SJCRH30 (cell line): ENCODE data around the gene CFHR2. TPM values are rescaled to one million over a fixed set of nuclear protein-coding genes. Genes with fewer than 3 reads are reported as not detected.
"Not testable (repeated sequence)": the region's sequence is repeated elsewhere in the genome, so short reads cannot be mapped to it uniquely, and the experiment has no call there.

Source experiments
- DNase-seq, 2 experiments: peaks; one replicate each; pipeline ENCODE4 v3.0.0-alpha.2; 2015 to 2020
- H3K27ac ChIP-seq: fragments of 250-450 bp; sonication (Bioruptor Pico); 2 replicates; pipeline ENCODE4 v1.5.1; 2020; ENCODE audit warnings: mild to moderate bottlenecking, moderate library complexity
- H3K27me3 ChIP-seq: fragments of 250-450 bp; sonication (Bioruptor Pico); 2 replicates; pipeline ENCODE4 v1.5.1; 2020; ENCODE audit warnings: mild to moderate bottlenecking, moderate library complexity
- H3K36me3 ChIP-seq: fragments of 250-450 bp; sonication (Bioruptor Pico); 2 replicates; pipeline ENCODE4 v1.5.1; 2020; ENCODE audit warnings: mild to moderate bottlenecking, moderate library complexity
- H3K4me1 ChIP-seq: fragments of 250-450 bp; sonication (Bioruptor Pico); 2 replicates; pipeline ENCODE4 v1.5.1; 2020; ENCODE audit warnings: mild to moderate bottlenecking, moderate library complexity
- H3K4me3 ChIP-seq: fragments of 250-450 bp; sonication (Bioruptor Pico); 2 replicates; pipeline ENCODE4 v1.5.1; 2020; ENCODE audit warnings: mild to moderate bottlenecking, moderate library complexity
- H3K9me3 ChIP-seq: fragments of 250-450 bp; sonication (Bioruptor Pico); replicated peaks from 2 replicates; pipeline ENCODE4 v1.5.1; 2020; ENCODE audit warnings: mild to moderate bottlenecking, moderate library complexity
- total RNA-seq: library from RNA; depleted of rRNA; stranded (reverse); fragments of >200 nt; shearing (Covaris generic); gene quantifications from 2 replicates; pipeline ENCODE4 v1.2.3, GENCODE V29; 2014; rRNA removed

CFHR2 gene
- total RNA-seq, 1 experiment from 2014 or later, result not detected

DNA sequence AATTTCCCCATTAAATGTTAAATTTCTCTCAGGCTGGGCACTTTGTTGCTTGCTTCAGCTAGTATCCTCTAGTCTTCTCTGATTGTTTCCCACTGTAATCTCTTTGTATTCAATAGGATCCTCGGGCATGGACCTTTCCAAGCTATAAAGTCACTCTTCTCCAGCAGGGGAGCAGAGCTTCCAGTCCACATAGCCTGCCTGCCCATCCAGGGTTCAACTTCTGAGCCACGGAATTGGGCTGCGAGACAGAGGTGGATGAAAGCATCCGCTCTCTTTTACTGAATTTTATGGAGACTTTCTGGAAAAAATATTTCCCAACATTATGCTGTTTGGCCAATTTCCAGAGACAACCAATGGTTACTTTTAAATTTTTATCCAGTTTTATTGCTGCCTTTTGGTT lies 32.7 kb downstream of the CFHR2 start:
- H3K27ac ChIP-seq, result no peak overlapping the region
- H3K9me3 ChIP-seq, result no peaks in the 10 kb centered on the region
- H3K36me3 ChIP-seq, result no peaks in the 10 kb centered on the region
- no peaks in the 10 kb centered on the region for H3K27me3 ChIP-seq
- H3K4me3 ChIP-seq, result no peak overlapping the region
- DNase-seq, result no peak
- no peaks in the 10 kb centered on the region for H3K4me1 ChIP-seq

DNA sequence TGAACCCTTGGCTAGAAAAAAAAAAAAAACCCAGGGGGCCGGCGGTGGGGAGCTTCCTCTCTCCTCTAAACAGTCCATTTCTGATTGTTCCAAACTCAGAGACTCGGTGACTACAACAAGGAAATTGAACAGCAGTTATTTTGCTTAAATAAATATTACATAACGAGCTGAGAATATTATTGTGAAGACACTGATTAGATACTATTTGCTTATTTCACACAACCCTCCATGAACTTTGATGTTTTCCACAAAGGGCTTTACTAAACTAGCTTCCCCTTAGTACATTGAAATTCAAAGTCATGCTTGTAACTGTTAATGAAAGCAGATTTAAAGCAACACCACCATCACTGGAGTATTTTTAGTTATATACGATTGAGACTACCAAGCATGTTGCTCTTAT lies 33.7 kb downstream of the CFHR2 start, which contains the start of gene CFHR5:
Gene CFHR5 (plus strand): TSS at position 279 of the 400 bp plus-strand sequence. CDS start 109 bp downstream, at position 388.
- Histone ChIP-seq H3K4me1 (no peaks in the 10 kb centered on the region), H3K4me3 (no peak within 1 kb of the TSS), H3K27me3 (no peaks in the 10 kb centered on the region), H3K36me3 (no peaks in the 10 kb centered on the region), H3K9me3 (no peaks in the 10 kb centered on the region), H3K27ac (no peak within 1 kb of the TSS)
- no peak for DNase-seq

DNA sequence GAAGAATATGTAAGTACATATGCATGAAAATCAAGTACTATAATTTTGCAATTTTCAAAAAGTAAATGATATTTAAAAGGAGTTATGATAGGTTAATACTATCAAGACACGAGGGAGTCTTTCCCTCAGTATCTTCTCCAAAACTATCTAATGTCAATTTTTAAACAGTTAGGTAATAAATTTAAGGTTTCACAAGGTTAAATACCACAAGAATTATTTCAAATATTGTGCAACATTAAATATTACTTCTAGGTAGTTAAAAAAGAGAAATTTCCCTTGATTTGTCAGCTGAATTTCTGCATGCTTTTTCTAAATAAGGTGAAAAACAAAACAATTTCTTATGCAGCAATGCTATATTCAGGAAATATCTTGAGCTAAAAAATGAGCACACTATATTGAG lies 37.3 kb downstream of the CFHR2 start:
- H3K27me3 ChIP-seq, result no peaks in the 10 kb centered on the region

DNA sequence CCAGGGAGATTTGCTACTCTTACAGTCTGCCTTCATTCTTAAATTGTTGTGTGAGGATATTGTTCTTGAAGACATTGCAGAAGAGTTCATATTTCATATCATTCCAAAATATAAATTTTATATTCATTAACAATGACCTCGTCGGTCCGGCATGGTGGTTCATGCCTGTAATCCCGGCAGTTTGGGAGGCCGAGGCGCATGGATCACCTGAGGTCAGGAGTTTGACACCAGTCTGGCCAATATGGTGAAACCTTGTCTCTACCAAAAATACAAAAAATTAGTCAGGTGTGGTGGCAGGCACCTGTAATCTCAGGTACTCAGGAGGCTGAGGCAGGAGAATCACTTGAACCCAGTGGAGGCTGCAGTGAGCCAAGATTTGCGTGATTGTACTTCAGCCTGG lies 38.7 kb downstream of the CFHR2 start:
- H3K9me3 ChIP-seq, result not testable (repeated sequence)

More for the DNA sequence above, 37.3 kb downstream of the CFHR2 start:
- Histone ChIP-seq H3K9me3 (no peaks in the 10 kb centered on the region), H3K36me3 (no peaks in the 10 kb centered on the region), H3K4me1 (no peaks in the 10 kb centered on the region), H3K27ac (no peak overlapping the region), H3K4me3 (no peak overlapping the region)
- DNase-seq, result no peak

DNA sequence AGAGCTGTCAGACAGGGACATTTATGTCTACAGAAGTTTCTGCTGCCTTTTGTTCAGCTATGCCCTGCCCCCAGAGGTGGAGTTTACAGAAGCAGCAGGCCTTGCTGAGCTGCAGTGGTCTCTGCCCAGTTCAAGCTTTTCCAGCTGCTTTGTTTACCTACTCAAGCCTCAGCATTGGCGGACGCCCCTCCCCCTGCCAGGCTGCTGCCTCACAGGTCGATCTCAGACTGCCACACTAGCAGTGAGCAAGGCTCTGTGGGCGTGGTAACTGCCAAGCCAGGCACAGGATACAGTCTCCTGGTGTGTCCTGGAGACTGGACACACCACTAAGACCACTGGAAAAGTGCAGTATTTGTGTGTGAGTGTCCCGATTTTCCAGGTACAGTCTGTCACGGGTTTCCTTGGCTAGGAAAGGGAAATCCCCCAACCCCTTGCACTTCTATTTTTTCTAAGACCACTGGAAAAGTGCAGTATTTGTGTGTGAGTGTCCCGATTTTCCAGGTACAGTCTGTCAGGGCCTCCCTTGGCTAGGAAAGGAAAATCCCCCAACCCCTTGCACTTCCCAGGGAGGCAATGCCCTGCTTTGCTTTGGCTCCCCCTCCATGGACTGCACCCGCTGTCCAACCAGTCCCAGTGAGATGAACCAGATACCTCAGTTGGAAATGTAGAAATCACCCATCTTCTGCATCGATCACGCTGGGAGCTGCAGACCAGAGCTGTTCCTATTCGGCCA lies 48.5 kb downstream of the CFHR2 start:
- not testable (repeated sequence) for H3K27ac ChIP-seq
- DNase-seq, result peak; percentile 26 to 30

More for the DNA sequence above, 38.7 kb downstream of the CFHR2 start:
- not testable (repeated sequence) for DNase-seq, H3K27me3 ChIP-seq, H3K27ac ChIP-seq, H3K4me3 ChIP-seq, H3K4me1 ChIP-seq, H3K36me3 ChIP-seq

DNA sequence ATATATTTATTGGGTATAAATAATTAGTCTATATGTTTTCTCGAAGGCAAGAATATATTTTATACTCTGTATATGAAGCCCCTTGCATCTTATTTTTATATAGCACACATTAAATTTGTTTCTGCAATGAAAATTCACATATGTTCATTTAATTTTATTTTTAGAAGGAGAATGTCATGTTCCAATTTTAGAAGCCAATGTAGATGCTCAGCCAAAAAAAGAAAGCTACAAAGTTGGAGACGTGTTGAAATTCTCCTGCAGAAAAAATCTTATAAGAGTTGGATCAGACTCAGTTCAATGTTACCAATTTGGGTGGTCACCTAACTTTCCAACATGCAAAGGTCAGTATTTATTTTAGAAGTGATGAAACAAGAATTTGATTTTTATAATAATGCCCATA lies 50.4 kb downstream of the CFHR2 start:
- Histone ChIP-seq H3K36me3 (no peaks in the 10 kb centered on the region), H3K4me1 (no peaks in the 10 kb centered on the region), H3K9me3 (no peaks in the 10 kb centered on the region), H3K27me3 (no peaks in the 10 kb centered on the region), H3K27ac (no peak overlapping the region), H3K4me3 (no peak overlapping the region)
- DNase-seq, result no peak

More for the DNA sequence above, 48.5 kb downstream of the CFHR2 start:
- not testable (repeated sequence) for H3K4me3 ChIP-seq, H3K4me1 ChIP-seq, H3K27me3 ChIP-seq, H3K9me3 ChIP-seq, H3K36me3 ChIP-seq

DNA sequence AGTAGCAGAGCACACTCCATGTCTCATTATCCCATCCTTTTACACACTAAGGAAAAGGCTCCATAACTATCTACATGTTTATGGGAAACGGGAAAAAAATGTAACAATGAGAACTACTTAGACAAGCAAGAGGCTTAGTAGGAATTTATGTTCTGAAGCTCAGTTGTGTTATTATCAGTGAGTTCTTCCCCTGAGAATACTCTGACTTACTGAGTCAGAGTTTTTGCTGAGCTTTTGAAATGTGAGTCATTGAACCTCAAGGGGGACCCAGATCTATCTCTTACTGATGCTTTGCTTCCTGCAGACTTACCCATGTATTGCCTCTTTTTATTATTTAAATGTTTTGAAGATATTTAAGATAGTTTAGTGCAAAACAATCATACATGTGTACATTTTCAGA lies 53.9 kb downstream of the CFHR2 start:
- Histone ChIP-seq H3K4me1 (no peaks in the 10 kb centered on the region), H3K9me3 (no peaks in the 10 kb centered on the region), H3K4me3 (no peak overlapping the region), H3K27ac (no peak overlapping the region), H3K36me3 (no peaks in the 10 kb centered on the region), H3K27me3 (no peaks in the 10 kb centered on the region)
- DNase-seq, result peak in 1 of 2 experiments; percentile 1

DNA sequence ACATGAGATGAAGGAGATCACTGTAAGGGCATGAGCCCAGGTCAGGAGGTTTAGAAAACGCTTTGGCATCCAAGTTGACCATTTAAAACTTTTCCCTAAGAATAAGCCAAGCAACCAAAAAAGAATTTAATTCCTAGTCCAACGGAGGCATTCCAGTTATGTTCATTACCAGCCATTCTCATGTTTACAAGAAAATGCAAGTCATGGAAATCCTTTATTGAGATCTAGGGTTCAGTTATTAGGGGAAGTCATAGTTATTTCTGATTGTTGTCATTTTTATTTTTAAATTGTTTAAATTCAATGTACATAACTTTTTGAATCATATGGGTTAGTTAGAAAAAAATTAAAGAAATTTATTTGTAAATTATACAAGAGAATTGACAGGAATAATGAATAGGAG lies 58.3 kb downstream of the CFHR2 start:
- no peaks in the 10 kb centered on the region for H3K4me1 ChIP-seq
- DNase-seq, result no peak
- no peaks in the 10 kb centered on the region for H3K27me3 ChIP-seq
- no peak overlapping the region for H3K27ac ChIP-seq
- no peaks in the 10 kb centered on the region for H3K36me3 ChIP-seq
- no peak overlapping the region for H3K4me3 ChIP-seq
- no peaks in the 10 kb centered on the region for H3K9me3 ChIP-seq

DNA sequence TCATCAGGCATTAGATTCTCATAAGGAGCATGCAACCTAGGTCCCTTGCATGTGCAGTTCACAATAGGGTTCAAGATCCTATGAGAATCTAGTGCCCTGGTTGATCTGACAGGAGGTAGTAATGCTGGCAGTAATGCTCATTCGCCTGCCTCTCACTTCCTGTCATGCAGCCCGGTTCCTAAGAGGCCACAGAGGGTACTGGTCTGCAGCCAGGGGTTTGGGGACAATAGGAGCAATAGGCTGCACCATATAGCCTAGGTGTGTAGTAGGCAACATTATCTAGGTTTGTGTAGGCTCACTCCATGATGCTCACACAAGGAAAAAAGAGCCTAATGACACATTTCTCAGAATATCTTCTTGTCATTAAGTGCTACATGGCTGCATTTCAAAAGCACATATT lies 59.6 kb downstream of the CFHR2 start:
- no peak for DNase-seq
- no peaks in the 10 kb centered on the region for H3K27me3 ChIP-seq
- H3K27ac ChIP-seq, result no peak overlapping the region

DNA sequence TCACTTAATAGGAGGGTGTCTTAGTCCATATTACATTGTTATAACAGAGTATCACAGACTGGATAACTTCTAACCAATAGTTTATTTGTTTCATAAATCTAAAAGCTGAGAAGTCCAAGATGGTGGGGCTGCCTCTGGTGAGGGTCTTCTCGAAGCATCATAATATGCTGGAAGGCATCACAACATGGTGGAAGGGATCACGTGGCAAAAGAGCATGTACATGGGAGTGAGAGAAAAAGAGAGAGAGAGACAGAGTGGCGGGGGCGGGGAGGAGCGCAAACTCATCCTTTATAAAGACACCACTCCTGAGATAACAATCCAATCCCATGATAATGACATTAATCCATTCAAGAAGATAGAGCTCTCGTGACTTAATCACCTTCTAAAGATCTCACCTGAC lies 65.3 kb downstream of the CFHR2 start:
- Histone ChIP-seq H3K27ac (no peak overlapping the region), H3K36me3 (no peaks in the 10 kb centered on the region), H3K4me3 (no peak overlapping the region), H3K4me1 (no peaks in the 10 kb centered on the region), H3K27me3 (no peaks in the 10 kb centered on the region), H3K9me3 (no peaks in the 10 kb centered on the region)
- DNase-seq, result no peak

More for the DNA sequence above, 59.6 kb downstream of the CFHR2 start:
- no peaks in the 10 kb centered on the region for H3K4me1 ChIP-seq
- H3K4me3 ChIP-seq, result no peak overlapping the region
- H3K9me3 ChIP-seq, result no peaks in the 10 kb centered on the region
- no peaks in the 10 kb centered on the region for H3K36me3 ChIP-seq

Other genes starting within 250 kb of the CFHR2 start
- 0.77 and 0.99 TPM in 2 replicates for gene CFHR3, start 168.9 kb upstream of the CFHR2 start, total RNA-seq
- gene CFHR1, start 124.0 kb upstream of the CFHR2 start, total RNA-seq, result 0.10 TPM in 1 of 2 replicates, not detected in the other
- not detected in 2 replicates for gene CFHR4, start 55.7 kb upstream of the CFHR2 start, total RNA-seq
- gene CFHR5, start 33.8 kb downstream of the CFHR2 start, total RNA-seq, result not detected in 2 replicates
- gene F13B, start 123.5 kb downstream of the CFHR2 start, total RNA-seq, result 0.16 TPM in 1 of 2 replicates, not detected in the other
- 64.3 and 76.1 TPM in 2 replicates for gene ASPM, start 202.9 kb downstream of the CFHR2 start, total RNA-seq